ENCODE measurements around the gene IGFLR1. TPM values are rescaled to one million over a fixed set of nuclear protein-coding genes. Genes with fewer than 3 reads are reported as not detected.
A peak's percentile ranks its signal among the peaks of the same experiment; 100 is the strongest.

Gene IGFLR1
- total RNA-seq, 1 donor from 2014 or later = 17.1 TPM

- H3K9me3 ChIP-seq = no peaks in the 10 kb centered on the region
- TF ChIP-seq CTCF (IDR thresholded peaks at IDR 0.05) = no peak
- H3K27me3 ChIP-seq (ENCODE audit: low read depth) = no peaks in the 10 kb centered on the region
- intact Hi-C loops (cut with DNase I) = no loop called here
- DNase-seq (no peak), ATAC-seq (no peak)
- H3K27ac ChIP-seq = no peak overlapping the region
- peaks cover 30% of the 10 kb centered on the region for H3K4me1 ChIP-seq
- no peak overlapping the region for H3K4me3 ChIP-seq
- H3K36me3 ChIP-seq = peaks cover 36% of the 10 kb centered on the region
These were observed 9.8 kb upstream of the IGFLR1 start for GRCh38 chr19:35751839-35752745.

- TF ChIP-seq CTCF (IDR thresholded peaks at IDR 0.05) = no peak
- Histone ChIP-seq H3K9me3 (no peaks in the 10 kb centered on the region), H3K36me3 (peaks cover 36% of the 10 kb centered on the region), H3K4me1 (peaks cover 26% of the 10 kb centered on the region), H3K27ac (no peak overlapping the region), H3K4me3 (no peak overlapping the region), H3K27me3 (ENCODE audit: low read depth) (no peaks in the 10 kb centered on the region)
- ATAC-seq = no peak
- intact Hi-C loops (cut with DNase I) = no loop called here
- DNase-seq = no peak
These were observed 7.9 kb upstream of the IGFLR1 start for GRCh38 chr19:35750167-35750566.

- DNase-seq (peak; percentile 99), ATAC-seq (peak; percentile 89 to 93)
- Histone ChIP-seq H3K9me3 (no peaks in the 10 kb centered on the region), H3K27me3 (ENCODE audit: low read depth) (no peaks in the 10 kb centered on the region), H3K4me3 (peak within 1 kb of the TSS; percentile 89), H3K36me3 (peaks cover 25% of the 10 kb centered on the region), H3K4me1 (peaks cover 36% of the 10 kb centered on the region), H3K27ac (peak within 1 kb of the TSS; percentile 79)
- TF ChIP-seq CTCF (IDR thresholded peaks at IDR 0.05) = no peak
- intact Hi-C loops (cut with DNase I) = no loop called here
These were observed 6.1 kb upstream of the IGFLR1 start, which contains the start of gene LIN37 for GRCh38 chr19:35748106-35749020. LIN37 (plus strand) TSS chr19:35748576; CDS start chr19:35748725, 149 bp downstream.

GRCh38 chr19:35746531-35746930, 4.3 kb upstream of the IGFLR1 start:
- no peak for TF ChIP-seq CTCF (IDR thresholded peaks at IDR 0.05)
- Histone ChIP-seq H3K9me3 (no peaks in the 10 kb centered on the region), H3K36me3 (peaks cover 7% of the 10 kb centered on the region), H3K4me3 (peak overlapping the region; percentile 79), H3K4me1 (peaks cover 48% of the 10 kb centered on the region), H3K27me3 (ENCODE audit: low read depth) (no peaks in the 10 kb centered on the region), H3K27ac (peak overlapping the region; percentile 100)
- ATAC-seq (no peak), DNase-seq (no peak)
- intact Hi-C loops (cut with DNase I) = no loop called here

- Histone ChIP-seq H3K9me3 (no peaks in the 10 kb centered on the region), H3K4me1 (peaks cover 53% of the 10 kb centered on the region), H3K27ac (peak overlapping the region; percentile 100), H3K27me3 (ENCODE audit: low read depth) (no peaks in the 10 kb centered on the region), H3K36me3 (peaks cover 2% of the 10 kb centered on the region), H3K4me3 (peak overlapping the region; percentile 79)
- ATAC-seq (no peak), DNase-seq (no peak)
- intact Hi-C loops (cut with DNase I) = no loop called here
- no peak for TF ChIP-seq CTCF (IDR thresholded peaks at IDR 0.05)
These were observed 3.8 kb upstream of the IGFLR1 start for GRCh38 chr19:35746087-35746462.
